HFFc6 (cell line): ENCODE results near the gene ERCC6L2. TPM values are rescaled to one million over a fixed set of nuclear protein-coding genes. Genes with fewer than 3 reads are reported as not detected.
A peak's percentile ranks its signal among the peaks of the same experiment; 100 is the strongest.

Experiments
- DNase-seq: peaks from one replicate; pipeline ENCODE4 v3.0.0-alpha.2; 2018
- H3K27ac Mint-ChIP-seq: 2 replicates; pipeline ENCODE4 v1.8.0; 2020; ENCODE audit warnings: mild to moderate bottlenecking, mixed read lengths
- H3K27me3 Mint-ChIP-seq: 2 replicates; pipeline ENCODE4 v1.8.0; 2021; ENCODE audit warnings: mild to moderate bottlenecking, moderate library complexity, mixed read lengths; ENCODE audit not compliant: insufficient read depth
- H3K36me3 Mint-ChIP-seq: 2 replicates; pipeline ENCODE4 v1.8.0; 2021; ENCODE audit warnings: low read depth, mixed read lengths
- H3K4me1 Mint-ChIP-seq: 2 replicates; pipeline ENCODE4 v1.8.0; 2020; ENCODE audit warnings: low read depth, mixed read lengths
- H3K4me3 Mint-ChIP-seq: 2 replicates; pipeline ENCODE4 v1.8.0; 2020; ENCODE audit warnings: mild to moderate bottlenecking, moderate library complexity, mixed read lengths
- H3K9me3 Mint-ChIP-seq: 2 replicates; pipeline ENCODE4 v1.8.0; 2020; ENCODE audit warnings: mild to moderate bottlenecking, mixed read lengths
- total RNA-seq, 6 experiments: library from RNA; stranded (reverse); fragmentation: NEBNext Ultra II Directional; extraction: Animal tissue kit (Norgen Biotek cat#: 25700); gene quantifications; 2 replicates in 1 of 6; 3 replicates in 5 of 6; pipeline ENCODE4 v1.2.3, GENCODE V29; 2021
- TF ChIP-seq, protein P1 (sequence below): fragments of 200-600 bp; sonication (generic); IDR thresholded peaks from 2 replicates; pipeline ENCODE4 v1.5.0; 2021; ENCODE audit warnings: antibody characterized with exemption, mild to moderate bottlenecking

ERCC6L2 gene
- total RNA-seq, 6 experiments from 2014 or later, result 26.2 to 31.4 (median 29.7) TPM

DNA sequence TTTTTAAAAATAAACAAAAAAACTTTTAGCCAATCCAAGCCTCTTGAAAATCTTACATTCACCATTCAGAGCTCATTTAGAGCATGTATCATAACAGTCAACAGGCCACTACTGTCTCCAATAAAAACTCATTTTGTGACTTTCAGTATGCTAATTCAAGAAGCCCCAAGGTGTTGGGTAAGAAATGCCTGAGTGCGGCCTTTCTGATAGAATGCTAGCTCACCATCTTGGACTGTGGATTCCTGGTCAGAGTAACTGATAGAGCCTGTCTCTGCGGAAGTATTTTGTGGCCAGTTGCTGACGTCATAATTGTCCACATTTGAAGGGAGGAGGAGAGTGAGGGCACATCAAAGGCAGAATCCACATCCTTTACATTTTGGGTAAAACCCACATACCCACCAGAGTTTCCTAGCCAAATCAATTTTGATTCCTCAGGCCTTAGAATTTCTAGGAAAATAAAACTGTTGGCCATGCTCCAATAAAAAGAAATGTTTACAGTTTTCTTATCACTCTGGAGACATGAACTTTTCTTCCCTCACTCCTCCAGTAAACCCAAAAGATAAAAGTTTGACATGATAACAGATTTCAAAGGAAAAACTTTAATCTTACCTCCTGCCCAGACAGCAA, 41.1 kb upstream of the ERCC6L2 start:
- H3K27me3 Mint-ChIP-seq, result no peaks in the 10 kb centered on the region
- H3K4me3 Mint-ChIP-seq, result no peak overlapping the region
- TF ChIP-seq, protein P1, sequence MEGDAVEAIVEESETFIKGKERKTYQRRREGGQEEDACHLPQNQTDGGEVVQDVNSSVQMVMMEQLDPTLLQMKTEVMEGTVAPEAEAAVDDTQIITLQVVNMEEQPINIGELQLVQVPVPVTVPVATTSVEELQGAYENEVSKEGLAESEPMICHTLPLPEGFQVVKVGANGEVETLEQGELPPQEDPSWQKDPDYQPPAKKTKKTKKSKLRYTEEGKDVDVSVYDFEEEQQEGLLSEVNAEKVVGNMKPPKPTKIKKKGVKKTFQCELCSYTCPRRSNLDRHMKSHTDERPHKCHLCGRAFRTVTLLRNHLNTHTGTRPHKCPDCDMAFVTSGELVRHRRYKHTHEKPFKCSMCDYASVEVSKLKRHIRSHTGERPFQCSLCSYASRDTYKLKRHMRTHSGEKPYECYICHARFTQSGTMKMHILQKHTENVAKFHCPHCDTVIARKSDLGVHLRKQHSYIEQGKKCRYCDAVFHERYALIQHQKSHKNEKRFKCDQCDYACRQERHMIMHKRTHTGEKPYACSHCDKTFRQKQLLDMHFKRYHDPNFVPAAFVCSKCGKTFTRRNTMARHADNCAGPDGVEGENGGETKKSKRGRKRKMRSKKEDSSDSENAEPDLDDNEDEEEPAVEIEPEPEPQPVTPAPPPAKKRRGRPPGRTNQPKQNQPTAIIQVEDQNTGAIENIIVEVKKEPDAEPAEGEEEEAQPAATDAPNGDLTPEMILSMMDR, result no peak
- peaks cover 16% of the 10 kb centered on the region; the same call in 1 of the 2 replicates for H3K36me3 Mint-ChIP-seq
- no peak overlapping the region for H3K27ac Mint-ChIP-seq
- no peak for DNase-seq
- H3K4me1 Mint-ChIP-seq, result peaks cover 15% of the 10 kb centered on the region
- H3K9me3 Mint-ChIP-seq, result no peaks in the 10 kb centered on the region

GRCh38 chr9:95835393-95835792, 40.1 kb upstream of the ERCC6L2 start:
- H3K27ac Mint-ChIP-seq, result no peak overlapping the region
- H3K9me3 Mint-ChIP-seq, result no peaks in the 10 kb centered on the region
- H3K36me3 Mint-ChIP-seq, result peaks cover 16% of the 10 kb centered on the region; the same call in 1 of the 2 replicates
- no peaks in the 10 kb centered on the region for H3K27me3 Mint-ChIP-seq
- no peak overlapping the region for H3K4me3 Mint-ChIP-seq
- DNase-seq, result no peak
- TF ChIP-seq, protein P1, result no peak
- H3K4me1 Mint-ChIP-seq, result peaks cover 15% of the 10 kb centered on the region

DNA sequence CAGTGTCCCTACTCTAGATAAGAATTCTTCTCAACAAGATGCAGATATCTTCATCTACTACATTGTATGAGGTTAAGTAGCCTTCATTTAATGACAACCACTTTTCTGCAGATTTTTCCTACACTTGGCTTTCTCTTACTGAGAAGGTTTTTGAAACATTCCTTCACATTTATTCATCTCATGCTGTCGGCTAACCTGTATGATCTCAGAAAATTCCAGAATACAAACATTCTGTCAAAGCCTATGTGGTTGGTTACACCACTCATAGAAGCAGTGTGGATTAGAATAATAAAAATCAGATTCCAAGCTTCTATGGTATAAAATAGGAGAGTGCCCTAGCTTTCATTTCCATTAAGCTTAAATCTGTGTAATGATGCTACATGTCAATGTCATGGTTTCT, 39.4 kb upstream of the ERCC6L2 start:
- no peak overlapping the region for H3K4me3 Mint-ChIP-seq
- TF ChIP-seq, protein P1, result no peak
- peaks cover 16% of the 10 kb centered on the region; the same call in 1 of the 2 replicates for H3K36me3 Mint-ChIP-seq
- H3K27ac Mint-ChIP-seq, result no peak overlapping the region
- peaks cover 15% of the 10 kb centered on the region for H3K4me1 Mint-ChIP-seq
- peak; percentile 23 for DNase-seq
- H3K9me3 Mint-ChIP-seq, result no peaks in the 10 kb centered on the region
- H3K27me3 Mint-ChIP-seq, result no peaks in the 10 kb centered on the region

GRCh38 chr9:95839012-95839411, 36.5 kb upstream of the ERCC6L2 start:
- Mint-ChIP-seq H3K9me3 (no peaks in the 10 kb centered on the region), H3K4me3 (no peak overlapping the region), H3K36me3 (peaks cover 16% of the 10 kb centered on the region; the same call in 1 of the 2 replicates), H3K27ac (no peak overlapping the region), H3K27me3 (no peaks in the 10 kb centered on the region), H3K4me1 (peaks cover 15% of the 10 kb centered on the region)
- no peak for DNase-seq
- TF ChIP-seq, protein P1, result no peak

GRCh38 chr9:95840074-95840473, 35.4 kb upstream of the ERCC6L2 start:
- Mint-ChIP-seq H3K9me3 (no peaks in the 10 kb centered on the region), H3K36me3 (peaks cover 16% of the 10 kb centered on the region; the same call in 1 of the 2 replicates), H3K4me1 (peaks cover 15% of the 10 kb centered on the region), H3K27me3 (no peaks in the 10 kb centered on the region), H3K27ac (no peak overlapping the region), H3K4me3 (no peak overlapping the region)
- no peak for DNase-seq
- TF ChIP-seq, protein P1, result no peak
